ENCODE results near the gene YTHDF1.

DNA sequence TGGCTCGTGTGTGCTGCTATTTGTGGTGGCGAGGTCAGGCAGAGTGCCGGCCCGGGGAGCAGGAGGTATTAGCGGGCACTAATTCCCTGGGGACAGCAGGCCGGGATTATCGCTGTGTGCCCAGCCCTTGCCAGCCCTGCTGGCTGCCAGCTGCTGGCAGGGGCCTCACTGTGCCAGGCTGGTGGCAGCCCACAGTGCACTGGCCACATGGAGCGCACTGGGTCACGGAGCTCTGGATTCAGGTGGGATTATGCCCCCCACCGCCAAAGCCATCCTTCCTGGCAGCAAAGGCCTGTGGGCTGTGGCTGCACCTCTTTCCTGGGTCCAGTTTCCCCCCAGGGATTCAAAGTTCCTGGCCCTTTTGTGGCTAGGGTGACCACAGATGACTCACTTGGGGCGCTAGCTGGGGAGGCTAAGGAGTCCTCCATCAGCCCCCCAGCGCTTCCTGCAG, 59.7 kb downstream of the YTHDF1 start:
- TF ChIP-seq CTCF (conservative IDR thresholded peaks at IDR 0.05) (no peak), EZH2 (IDR thresholded peaks at IDR 0.05; ENCODE audit: low read depth) (no peak)
